ENCODE results near the gene BPIFB3. TPM values are rescaled to one million over a fixed set of nuclear protein-coding genes. Genes with fewer than 3 reads are reported as not detected.

Gene BPIFB3
- total and polyA plus RNA-seq, 2 of the 13 experiments (the other 11 are each of a cell fraction or from before 2014, with no cell fraction given) = 0.09 TPM; not detected in 1

GRCh38 chr20:33079259-33079658 lies 25.6 kb downstream of the BPIFB3 start, which contains the start of gene BPIFB4:
TSS of gene BPIFB4 (plus strand) at chr20:33079643. CDS start at chr20:33081527, 1,884 bp downstream.
- WGBS (ENCODE audit: low lambda C conversion rate) = 32% methylated on average over 2 of the region's 2 CpGs
- BruUV-seq (replicated peaks) = no TSS peak
- ChIA-PET CTCF (ENCODE audit: low intra/inter-chr PET ratio, low total read pairs) (no interaction called here), POLR2A (no interaction called here)
- Histone ChIP-seq H3K27me3 (ENCODE audit: control insufficient read depth in 1 of 2, insufficient read depth in 2 of 2, low read length in 2 of 2) (peaks cover 0 to 16% of the 10 kb centered on the region in 2 experiments; a peak in 3 of 5 replicates), H3K4me3 (replicated peaks in 1 of 3; ENCODE audit: insufficient read depth in 1 of 3, low read depth in 2 of 3, low read length in 3 of 3) (no peak within 1 kb of the TSS), H3K4me1 (ENCODE audit: insufficient read depth, low read length) (no peaks in the 10 kb centered on the region), H3K27ac (ENCODE audit: extremely low read length, insufficient read depth, low read length) (no peak within 1 kb of the TSS), H3K4me2 (ENCODE audit: low read depth, low read length) (no peak within 1 kb of the TSS), H3K9ac (ENCODE audit: insufficient read depth, low read depth, low read length) (no peak within 1 kb of the TSS), H3K36me3 (replicated peaks in 1 of 2; ENCODE audit: control insufficient read depth in 1 of 2, insufficient read depth in 2 of 2, low read length in 2 of 2) (no peaks in the 10 kb centered on the region), H2AFZ (ENCODE audit: low read length) (no peak within 1 kb of the TSS), H4K20me1 (ENCODE audit: insufficient read depth, low read length) (no peaks in the 10 kb centered on the region), H3K79me2 (ENCODE audit: insufficient read depth, low read length) (no peaks in the 10 kb centered on the region), H3K9me3 (ENCODE audit: low read length) (no peaks in the 10 kb centered on the region)
- no peak for ATAC-seq
- intact Hi-C loops (cut with micrococcal nuclease; ENCODE audit: unreplicated experiment) (loop anchor here (5.0 kb wide), 1 partner anchor 177 kb away; no protein-coding TSS in a partner anchor), in situ Hi-C loops (cut with HindIII; ENCODE audit: extremely low pct_ligation_motif_present, low pct_unique_long_range_greater_than_20kb) (no loop called here)
- TF ChIP-seq ZNF451 (CRISPR knock-in tag; IDR thresholded peaks at IDR 0.05) (no peak), POLR2A (IDR thresholded peaks at IDR 0.05; ENCODE audit: insufficient read depth in 1 of 2, low read depth in 2 of 2, low read length in 2 of 2) (no peak), SMARCE1 (IDR thresholded peaks at IDR 0.05; ENCODE audit: borderline replicate concordance) (no peak), ZNF260 (CRISPR knock-in tag; IDR thresholded peaks at IDR 0.05; ENCODE audit: borderline replicate concordance, low read depth) (no peak), MEF2D (CRISPR knock-in tag; IDR thresholded peaks at IDR 0.05) (no peak), ZNF441 (CRISPR knock-in tag; IDR thresholded peaks at IDR 0.05; ENCODE audit: borderline replicate concordance) (no peak), CHCHD3 (CRISPR knock-in tag; IDR thresholded peaks at IDR 0.05) (no peak), HDAC6 (IDR thresholded peaks at IDR 0.05; ENCODE audit: low read depth, low read length) (no peak), ARNTL (CRISPR knock-in tag; IDR thresholded peaks at IDR 0.05) (no peak), TBP (CRISPR knock-in tag; IDR thresholded peaks at IDR 0.05) (no peak), CENPX (CRISPR knock-in tag; IDR thresholded peaks at IDR 0.05) (no peak), SP4 (CRISPR knock-in tag; IDR thresholded peaks at IDR 0.05) (no peak)
- no peak for DNase-seq (ENCODE audit: low spot score)
- FAIRE-seq = no peak
